ENCODE measurements around the gene PELI1. TPM values are rescaled to one million over a fixed set of nuclear protein-coding genes. Genes with fewer than 3 reads are reported as not detected.

Gene PELI1
- total RNA-seq, 1 donor from 2014 or later, result 58.2 TPM

DNA sequence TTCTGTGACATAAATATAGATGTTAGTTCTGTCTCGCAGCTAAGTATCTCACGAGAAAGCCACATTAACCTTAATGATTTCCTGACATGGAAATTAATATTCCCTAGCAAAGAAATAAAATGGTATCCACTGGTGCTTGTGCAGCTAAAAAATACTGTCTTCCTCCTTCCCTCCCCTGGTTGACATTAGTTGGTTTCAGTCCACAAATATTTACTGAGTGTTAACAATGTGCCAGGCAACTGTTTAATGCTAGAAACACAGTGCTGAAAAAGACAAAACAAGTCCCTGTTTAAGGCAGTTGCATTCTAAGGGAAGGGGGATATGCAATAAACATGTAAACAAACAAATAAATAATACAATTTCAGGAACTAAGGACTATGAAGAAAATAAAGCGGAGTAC lies 80.8 kb downstream of the PELI1 start:
- peaks cover 22% of the 10 kb centered on the region for H3K4me1 Mint-ChIP-seq (ENCODE audit: unreplicated experiment)
- no peaks in the 10 kb centered on the region for H3K36me3 Mint-ChIP-seq
- DNase-seq (ENCODE audit: extremely low spot score, unreplicated experiment), result no peak
- H3K4me3 Mint-ChIP-seq, result no peak overlapping the region
- no peaks in the 10 kb centered on the region for H3K27me3 Mint-ChIP-seq
- TF ChIP-seq CTCF (conservative IDR thresholded peaks at IDR 0.05), result no peak
- H3K27ac Mint-ChIP-seq, result peak overlapping the region; percentile 10
- peaks cover 7% of the 10 kb centered on the region for H3K9me3 Mint-ChIP-seq

GRCh38 chr2:64062840-64063239 lies 81.4 kb downstream of the PELI1 start:
- no peak overlapping the region for H3K4me3 Mint-ChIP-seq
- H3K9me3 Mint-ChIP-seq, result peaks cover 7% of the 10 kb centered on the region
- H3K4me1 Mint-ChIP-seq (ENCODE audit: unreplicated experiment), result peaks cover 22% of the 10 kb centered on the region
- no peak overlapping the region for H3K27ac Mint-ChIP-seq
- no peaks in the 10 kb centered on the region for H3K36me3 Mint-ChIP-seq
- no peak for TF ChIP-seq CTCF (conservative IDR thresholded peaks at IDR 0.05)
- no peaks in the 10 kb centered on the region for H3K27me3 Mint-ChIP-seq
- DNase-seq (ENCODE audit: extremely low spot score, unreplicated experiment), result no peak

GRCh38 chr2:64059270-64059669 lies 85.0 kb downstream of the PELI1 start:
- H3K27me3 Mint-ChIP-seq, result no peaks in the 10 kb centered on the region
- DNase-seq (ENCODE audit: extremely low spot score, unreplicated experiment), result no peak
- no peaks in the 10 kb centered on the region for H3K9me3 Mint-ChIP-seq
- no peak overlapping the region for H3K4me3 Mint-ChIP-seq
- no peak overlapping the region for H3K27ac Mint-ChIP-seq
- no peak for TF ChIP-seq CTCF (conservative IDR thresholded peaks at IDR 0.05)
- peaks cover 15% of the 10 kb centered on the region for H3K4me1 Mint-ChIP-seq (ENCODE audit: unreplicated experiment)
- H3K36me3 Mint-ChIP-seq, result no peaks in the 10 kb centered on the region

DNA sequence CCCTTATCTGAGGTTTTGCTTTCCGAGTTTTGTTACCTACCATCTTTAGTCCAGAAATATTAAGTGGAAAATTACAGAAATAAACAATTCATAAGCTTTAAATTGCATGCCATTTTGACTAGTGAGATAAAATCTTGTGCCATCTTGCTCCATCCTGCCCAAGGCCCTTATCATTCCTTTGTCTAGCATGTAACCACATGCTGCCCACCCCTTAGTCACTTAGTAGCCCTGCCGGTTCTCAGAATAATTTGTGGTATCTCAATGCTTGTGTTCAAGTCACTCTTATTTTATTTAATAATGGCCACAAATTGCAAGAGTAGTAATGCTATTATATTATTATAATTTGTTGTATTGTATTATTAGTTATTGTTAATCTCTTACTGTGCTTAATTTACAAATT lies 88.2 kb downstream of the PELI1 start:
- H3K27me3 Mint-ChIP-seq, result no peaks in the 10 kb centered on the region
- no peak overlapping the region for H3K4me3 Mint-ChIP-seq
- peaks cover 20% of the 10 kb centered on the region for H3K4me1 Mint-ChIP-seq (ENCODE audit: unreplicated experiment)
- H3K9me3 Mint-ChIP-seq, result no peaks in the 10 kb centered on the region
- TF ChIP-seq CTCF (conservative IDR thresholded peaks at IDR 0.05), result no peak
- H3K36me3 Mint-ChIP-seq, result no peaks in the 10 kb centered on the region
- no peak for DNase-seq (ENCODE audit: extremely low spot score, unreplicated experiment)
- H3K27ac Mint-ChIP-seq, result no peak overlapping the region

GRCh38 chr2:64054161-64054915 lies 89.9 kb downstream of the PELI1 start:
- H3K4me3 Mint-ChIP-seq, result no peak overlapping the region
- no peaks in the 10 kb centered on the region for H3K36me3 Mint-ChIP-seq
- H3K27ac Mint-ChIP-seq, result no peak overlapping the region
- H3K27me3 Mint-ChIP-seq, result no peaks in the 10 kb centered on the region
- peaks cover 5% of the 10 kb centered on the region for H3K9me3 Mint-ChIP-seq
- H3K4me1 Mint-ChIP-seq (ENCODE audit: unreplicated experiment), result peaks cover 26% of the 10 kb centered on the region
- DNase-seq (ENCODE audit: extremely low spot score, unreplicated experiment), result no peak
- TF ChIP-seq CTCF (conservative IDR thresholded peaks at IDR 0.05), result no peak

Measured in type B pancreatic cell (in vitro differentiated cells).